ENCODE measurements around the gene GPATCH8.

DNA sequence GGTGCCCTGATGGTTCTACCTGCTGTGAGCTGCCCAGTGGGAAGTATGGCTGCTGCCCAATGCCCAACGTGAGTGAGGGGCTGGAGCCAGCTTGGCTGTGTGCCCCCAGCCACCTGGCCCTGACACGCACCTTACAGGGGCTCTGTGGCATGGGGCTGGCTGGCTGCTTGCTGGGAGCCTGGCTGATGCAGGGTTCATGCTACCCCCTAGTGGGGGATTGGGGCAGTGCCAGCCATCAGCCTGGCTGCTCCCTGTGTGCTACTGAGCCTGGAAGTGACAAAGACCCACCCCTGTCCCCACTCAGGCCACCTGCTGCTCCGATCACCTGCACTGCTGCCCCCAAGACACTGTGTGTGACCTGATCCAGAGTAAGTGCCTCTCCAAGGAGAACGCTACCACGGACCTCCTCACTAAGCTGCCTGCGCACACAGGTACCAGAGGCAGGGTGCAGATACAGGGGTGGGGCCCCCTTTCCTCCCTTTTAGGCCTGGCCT, 152.4 kb downstream of the GPATCH8 start:
- TF ChIP-seq CTCF (optimal IDR thresholded peaks at IDR 0.05 in 1 of 3, IDR thresholded peaks at IDR 0.05 in 1 of 3, conservative IDR thresholded peaks at IDR 0.05 in 1 of 3; ENCODE audit: extremely low read depth in 1 of 3, insufficient read depth in 2 of 3, low read length in 3 of 3) (peak; percentile 83 to 91 (median 89)), EZH2 (IDR thresholded peaks at IDR 0.05; ENCODE audit: low read length) (no peak)

All from keratinocyte (primary cell).